ENCODE measurements around the gene OSBPL9. TPM values are rescaled to one million over a fixed set of nuclear protein-coding genes. Genes with fewer than 3 reads are reported as not detected.
"Not testable (repeated sequence)": the region's sequence is repeated elsewhere in the genome, so short reads cannot be mapped to it uniquely, and the experiment has no call there.

The OSBPL9 gene
- total RNA-seq, 2 experiments from 2014 or later = 51.1 to 56.1 TPM

DNA sequence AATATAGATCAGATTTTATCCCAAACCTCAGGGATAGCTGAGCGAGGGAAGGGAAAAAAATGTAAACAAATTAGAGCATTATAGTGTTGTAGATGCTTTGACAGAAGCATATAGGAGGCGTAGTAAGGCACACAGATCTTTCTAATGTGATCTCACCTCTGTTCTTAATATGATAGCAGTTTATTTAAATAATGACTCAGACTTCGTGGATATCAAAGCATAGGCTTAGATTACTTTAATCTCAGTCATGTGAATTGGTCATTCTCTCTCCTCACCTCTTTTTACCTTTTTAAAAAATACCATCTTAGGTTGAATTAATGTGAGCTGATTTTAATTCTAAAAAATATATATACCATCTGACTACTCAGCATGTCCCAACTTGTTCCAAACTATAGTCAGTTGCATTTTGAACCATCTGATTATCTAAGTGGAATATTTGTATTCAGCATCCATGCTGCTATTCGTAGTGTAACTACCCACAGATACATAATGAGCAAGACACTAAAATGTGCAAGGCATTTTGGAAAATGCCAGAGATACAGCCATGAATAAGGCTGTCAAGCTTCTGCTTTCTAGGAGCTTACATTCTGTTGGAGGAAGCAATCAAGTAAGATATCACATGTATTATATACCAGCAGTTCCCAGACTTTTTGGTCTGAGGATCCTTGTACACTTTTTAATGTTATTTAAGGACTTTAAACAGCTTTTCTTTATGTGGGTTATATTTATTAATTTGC, 76.7 kb downstream of the OSBPL9 start:
- H3K9me3 Mint-ChIP-seq = no peaks in the 10 kb centered on the region
- H3K4me3 Mint-ChIP-seq = no peak overlapping the region
- no peak for TF ChIP-seq CTCF (IDR thresholded peaks at IDR 0.05)
- no peaks in the 10 kb centered on the region for H3K27me3 Mint-ChIP-seq
- ChIA-PET POLR2A (interaction anchor here (1.2 kb wide), 1 partner anchor 35 kb away, joined by 4 read pairs; no protein-coding TSS in a partner anchor), CTCF (no interaction called here)
- no peak for DNase-seq
- intact Hi-C loops (cut with micrococcal nuclease) = no loop called here
- ATAC-seq = no peak
- H3K36me3 Mint-ChIP-seq (ENCODE audit: low read depth) = no peaks in the 10 kb centered on the region
- peaks cover 7% of the 10 kb centered on the region for H3K4me1 Mint-ChIP-seq (ENCODE audit: low read depth)
- no peak overlapping the region for H3K27ac Mint-ChIP-seq

DNA sequence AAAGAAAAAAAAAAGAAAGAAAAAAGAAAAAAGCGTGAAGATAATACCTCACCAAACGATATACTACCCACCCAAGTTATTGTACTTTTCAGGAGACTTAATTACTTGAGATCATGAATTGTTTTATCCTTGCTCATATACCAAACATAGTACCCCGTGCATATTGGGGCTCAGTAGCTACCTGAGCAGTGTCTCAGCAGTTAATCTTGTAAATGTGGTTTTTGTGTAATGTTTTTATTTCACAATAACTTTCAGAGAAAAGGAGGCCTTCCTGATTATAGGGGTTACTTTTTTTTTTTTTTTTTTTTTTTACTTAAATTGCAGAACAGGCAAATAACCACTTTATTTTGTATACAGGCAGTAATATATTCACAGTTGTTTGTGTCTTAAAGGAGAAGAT, 80.3 kb downstream of the OSBPL9 start:
- Mint-ChIP-seq H3K4me1 (ENCODE audit: low read depth) (no peaks in the 10 kb centered on the region), H3K4me3 (no peak overlapping the region), H3K36me3 (ENCODE audit: low read depth) (peaks cover 2% of the 10 kb centered on the region), H3K9me3 (no peaks in the 10 kb centered on the region), H3K27me3 (no peaks in the 10 kb centered on the region), H3K27ac (no peak overlapping the region)
- no peak for TF ChIP-seq CTCF (IDR thresholded peaks at IDR 0.05)
- ATAC-seq = no peak
- intact Hi-C loops (cut with micrococcal nuclease) = no loop called here
- CTCF ChIA-PET = interaction anchor here (0.6 kb wide), 2 partner anchors 72 to 306 kb away, joined by 3 read pairs; no protein-coding TSS in a partner anchor
- no peak for DNase-seq
- POLR2A ChIA-PET = no interaction called here

GRCh38 chr1:51699391-51699790, 82.5 kb downstream of the OSBPL9 start:
- CTCF ChIA-PET = interaction anchor here (1.2 kb wide), 1 partner anchor 9 kb away, joined by 3 read pairs; no protein-coding TSS in a partner anchor
- Mint-ChIP-seq H3K4me1 (ENCODE audit: low read depth) (no peaks in the 10 kb centered on the region), H3K27ac (no peak overlapping the region), H3K36me3 (ENCODE audit: low read depth) (peaks cover 2% of the 10 kb centered on the region), H3K4me3 (no peak overlapping the region), H3K27me3 (no peaks in the 10 kb centered on the region), H3K9me3 (peaks cover 2% of the 10 kb centered on the region)
- intact Hi-C loops (cut with micrococcal nuclease) = no loop called here
- DNase-seq (no peak), ATAC-seq (no peak)
- TF ChIP-seq CTCF (IDR thresholded peaks at IDR 0.05) = no peak
- POLR2A ChIA-PET = no interaction called here

DNA sequence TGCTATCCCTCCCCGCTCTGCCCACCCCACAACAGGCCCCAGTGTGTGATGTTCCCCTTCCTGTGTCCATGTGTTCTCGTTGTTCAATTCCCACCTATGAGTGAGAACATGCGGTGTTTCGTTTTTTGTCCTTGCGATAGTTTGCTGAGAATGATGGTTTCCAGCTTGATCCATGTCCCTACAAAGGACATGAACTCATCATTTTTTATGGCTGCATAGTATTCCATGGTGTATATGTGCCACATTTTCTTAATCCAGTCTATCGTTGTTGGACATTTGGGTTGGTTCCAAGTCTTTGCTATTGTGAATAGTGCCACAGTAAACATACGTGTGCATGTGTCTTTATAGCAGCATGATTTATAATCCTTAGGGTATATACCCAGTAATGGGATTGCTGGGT, 84.9 kb downstream of the OSBPL9 start:
- H3K9me3 Mint-ChIP-seq; intact Hi-C loops (cut with micrococcal nuclease); CTCF ChIA-PET; H3K27ac Mint-ChIP-seq; ATAC-seq; H3K4me3 Mint-ChIP-seq; H3K4me1 Mint-ChIP-seq (ENCODE audit: low read depth); DNase-seq; H3K36me3 Mint-ChIP-seq (ENCODE audit: low read depth); H3K27me3 Mint-ChIP-seq; POLR2A ChIA-PET: not testable (repeated sequence)

DNA sequence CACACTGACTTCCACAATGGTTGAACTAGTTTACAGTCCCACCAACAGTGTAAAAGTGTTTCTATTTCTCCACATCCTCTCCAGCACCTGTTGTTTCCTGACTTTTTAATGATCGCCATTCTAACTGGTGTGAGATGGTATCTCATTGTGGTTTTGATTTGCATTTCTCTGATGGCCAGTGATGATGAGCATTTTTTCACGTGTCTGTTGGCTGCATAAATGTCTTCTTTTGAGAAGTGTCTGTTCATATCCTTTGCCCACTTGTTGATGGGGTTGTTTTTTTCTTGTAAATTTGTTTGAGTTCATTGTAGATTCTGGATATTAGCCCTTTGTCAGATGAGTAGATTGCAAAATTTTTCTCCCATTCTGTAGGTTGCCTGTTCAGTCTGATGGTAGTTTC, 85.3 kb downstream of the OSBPL9 start:
- DNase-seq; ATAC-seq; H3K27ac Mint-ChIP-seq; H3K4me1 Mint-ChIP-seq (ENCODE audit: low read depth); H3K27me3 Mint-ChIP-seq; H3K4me3 Mint-ChIP-seq; POLR2A ChIA-PET; H3K9me3 Mint-ChIP-seq; H3K36me3 Mint-ChIP-seq (ENCODE audit: low read depth); intact Hi-C loops (cut with micrococcal nuclease): not testable (repeated sequence)
- CTCF ChIA-PET = interaction anchor here (1.3 kb wide), 1 partner anchor 18 kb away, joined by 3 read pairs; no protein-coding TSS in a partner anchor

DNA sequence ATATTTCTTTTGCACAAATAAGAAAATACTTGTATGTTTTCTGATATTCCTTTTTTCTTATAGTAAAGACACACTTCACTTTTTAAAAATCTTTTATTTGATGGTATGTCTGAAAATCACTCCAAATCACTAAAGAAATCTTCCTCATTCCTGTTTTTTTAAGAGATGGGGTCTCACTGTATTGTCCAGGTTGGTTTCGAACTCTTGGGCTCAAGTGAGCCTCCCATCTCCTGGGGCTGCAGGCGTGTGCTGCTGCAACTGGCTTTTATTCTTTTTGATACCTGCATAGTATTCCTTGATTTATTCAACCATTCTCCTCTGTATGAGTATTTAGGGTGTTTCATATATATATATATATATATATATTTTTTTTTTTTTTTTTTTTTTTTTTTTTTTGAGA, 88.1 kb downstream of the OSBPL9 start:
- H3K9me3 Mint-ChIP-seq = peaks cover 2% of the 10 kb centered on the region
- intact Hi-C loops (cut with micrococcal nuclease) = no loop called here
- no peak overlapping the region for H3K4me3 Mint-ChIP-seq
- TF ChIP-seq CTCF (IDR thresholded peaks at IDR 0.05) = no peak
- peaks cover 4% of the 10 kb centered on the region for H3K4me1 Mint-ChIP-seq (ENCODE audit: low read depth)
- ATAC-seq (no peak), DNase-seq (no peak)
- ChIA-PET POLR2A (interaction anchor here (0.5 to 1.0 kb wide), 2 partner anchors 34 to 63 kb away, joined by 3 to 4 read pairs; no protein-coding TSS in a partner anchor), CTCF (no interaction called here)
- no peak overlapping the region for H3K27ac Mint-ChIP-seq
- no peaks in the 10 kb centered on the region for H3K27me3 Mint-ChIP-seq
- H3K36me3 Mint-ChIP-seq (ENCODE audit: low read depth) = peaks cover 2% of the 10 kb centered on the region

Measured in activated CD8-positive, alpha-beta T cell treated with anti-CD3 and anti-CD28 coated beads for 36 hours (primary cell).